Nephron (organoid): ENCODE data around the gene ZNF155.
A peak's percentile ranks its signal among the peaks of the same experiment; 100 is the strongest.

Experiments
- H3K27ac Mint-ChIP-seq, 3 experiments: 2 replicates each; pipeline ENCODE4 v1.8.0; 2020; ENCODE audit warnings: mixed read lengths in 3 of 3, mild to moderate bottlenecking in 2 of 3, moderate library complexity in 1 of 3
- H3K27me3 Mint-ChIP-seq: 2 replicates; pipeline ENCODE4 v1.8.0; 2021; ENCODE audit warnings: low read depth, mild to moderate bottlenecking, moderate library complexity, mixed read lengths
- H3K36me3 Mint-ChIP-seq: 2 replicates; pipeline ENCODE4 v1.8.0; 2020; ENCODE audit warnings: low read depth, mixed read lengths
- H3K4me1 Mint-ChIP-seq: 2 replicates; pipeline ENCODE4 v1.8.0; 2020; ENCODE audit warnings: mixed read lengths
- H3K4me3 Mint-ChIP-seq, 3 experiments: 2 replicates each; pipeline ENCODE4 v1.8.0; 2020; ENCODE audit warnings: mild to moderate bottlenecking in 3 of 3, mixed read lengths in 3 of 3, moderate library complexity in 2 of 3
- H3K9me3 Mint-ChIP-seq: 2 replicates; pipeline ENCODE4 v1.8.0; 2020; ENCODE audit warnings: mixed read lengths
- CTCF ChIP-seq, 3 experiments: fragments of 200-600 bp; sonication (generic); IDR thresholded peaks; one replicate each; pipeline ENCODE4 v1.5.0; 2021; ENCODE audit warnings: antibody characterized with exemption in 3 of 3; ENCODE audit not compliant: unreplicated experiment in 3 of 3

Gene ZNF155

GRCh38 chr19:43983912-43984686 is at the start of gene ZNF155:
Gene ZNF155 (plus strand): TSS chr19:43984188. CDS start chr19:43988544, 4,356 bp downstream.
- Mint-ChIP-seq H3K4me1 (no peaks in the 10 kb centered on the region), H3K27ac (peak within 1 kb of the TSS; percentile 65 to 89 (median 76)), H3K4me3 (peak within 1 kb of the TSS; percentile 93 to 99 (median 97)), H3K9me3 (peaks cover 28% of the 10 kb centered on the region), H3K27me3 (no peaks in the 10 kb centered on the region), H3K36me3 (peaks cover 41% of the 10 kb centered on the region)
- TF ChIP-seq CTCF (IDR thresholded peaks at IDR 0.05; ENCODE audit: unreplicated experiment in 3 of 3) = no peak

- H3K27me3 Mint-ChIP-seq = peaks cover 8% of the 10 kb centered on the region
- H3K9me3 Mint-ChIP-seq = peaks cover 6% of the 10 kb centered on the region
- TF ChIP-seq CTCF (IDR thresholded peaks at IDR 0.05; ENCODE audit: unreplicated experiment in 3 of 3) = no peak
- H3K4me1 Mint-ChIP-seq = peaks cover 17% of the 10 kb centered on the region
- H3K4me3 Mint-ChIP-seq = peak within 1 kb of the TSS; percentile 97 to 99 (median 98)
- peak within 1 kb of the TSS; percentile 97 to 98 (median 98) for H3K27ac Mint-ChIP-seq
- peaks cover 37% of the 10 kb centered on the region for H3K36me3 Mint-ChIP-seq
Observed at GRCh38 chr19:43934985-43935708, 48.8 kb upstream of the ZNF155 start, which contains the start of gene ZNF45. Gene ZNF45 (minus strand): TSS chr19:43935282. CDS start chr19:43922185, 13,097 bp downstream.

DNA sequence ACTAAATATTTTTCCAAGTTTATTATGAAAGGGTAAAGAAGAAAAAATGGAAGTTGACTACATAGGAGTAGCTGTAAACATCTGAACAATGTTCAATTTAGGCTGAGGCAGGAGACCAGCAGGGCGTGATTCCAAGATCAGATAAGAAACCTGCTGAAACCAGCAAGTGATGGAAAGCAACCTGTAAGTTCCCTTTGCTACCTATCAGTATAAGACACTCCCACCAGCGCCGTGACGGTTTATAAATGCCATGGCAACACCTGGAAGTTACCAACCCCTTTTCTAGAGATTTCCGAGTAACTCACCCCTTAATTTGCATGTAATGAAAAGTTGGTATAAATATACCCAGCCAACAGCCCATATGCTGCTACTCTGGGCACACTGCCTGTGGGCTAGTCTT is 47.8 kb upstream of the ZNF155 start:
- Mint-ChIP-seq H3K36me3 (peaks cover 27% of the 10 kb centered on the region), H3K27me3 (peaks cover 8% of the 10 kb centered on the region), H3K4me3 (peak overlapping the region; percentile 97 to 99 (median 98)), H3K9me3 (peaks cover 8% of the 10 kb centered on the region), H3K4me1 (peaks cover 17% of the 10 kb centered on the region), H3K27ac (no peak overlapping the region)
- TF ChIP-seq CTCF (IDR thresholded peaks at IDR 0.05; ENCODE audit: unreplicated experiment in 3 of 3) = no peak

DNA sequence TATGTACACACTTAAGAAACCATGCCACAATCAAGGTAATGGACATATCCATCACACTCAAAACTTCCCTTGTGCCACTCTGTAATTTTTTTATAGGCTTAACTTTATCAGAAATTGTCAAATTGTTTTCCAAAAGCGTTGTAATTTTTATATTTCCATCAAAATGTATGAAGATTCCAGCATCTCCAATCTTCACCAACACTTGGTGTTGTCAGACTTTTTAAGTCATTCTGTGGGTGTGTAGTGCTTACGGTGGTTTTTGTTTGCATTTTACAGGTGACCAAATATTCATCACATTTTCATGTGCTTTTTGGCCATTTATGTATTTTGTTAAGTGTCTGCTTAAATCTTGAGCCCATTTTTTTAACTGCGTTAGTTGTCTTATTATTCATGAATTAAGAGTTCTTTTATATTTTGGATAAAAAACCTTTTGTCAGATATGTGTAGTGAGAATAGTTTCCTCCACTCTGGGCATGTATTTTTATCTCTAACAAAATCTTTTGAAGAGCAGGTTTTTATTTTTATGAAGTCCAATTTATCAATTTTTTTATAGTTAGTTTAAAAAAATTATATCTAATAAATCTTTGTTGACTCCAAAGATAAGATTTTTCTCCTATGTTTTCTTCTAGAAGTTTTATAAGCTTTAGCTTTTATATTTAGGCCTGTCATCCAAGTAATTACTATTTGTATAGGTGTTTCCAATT is 44.3 kb upstream of the ZNF155 start:
- TF ChIP-seq CTCF (IDR thresholded peaks at IDR 0.05; ENCODE audit: unreplicated experiment in 3 of 3) = no peak
- Mint-ChIP-seq H3K27me3 (peaks cover 13% of the 10 kb centered on the region), H3K27ac (no peak overlapping the region), H3K9me3 (peaks cover 12% of the 10 kb centered on the region), H3K36me3 (no peaks in the 10 kb centered on the region), H3K4me3 (no peak overlapping the region), H3K4me1 (peaks cover 10% of the 10 kb centered on the region)

GRCh38 chr19:43940719-43941118 is 43.3 kb upstream of the ZNF155 start:
- Mint-ChIP-seq H3K27ac (no peak overlapping the region), H3K4me1 (no peaks in the 10 kb centered on the region), H3K4me3 (no peak overlapping the region), H3K9me3 (peaks cover 12% of the 10 kb centered on the region), H3K27me3 (peaks cover 14% of the 10 kb centered on the region), H3K36me3 (no peaks in the 10 kb centered on the region)
- TF ChIP-seq CTCF (IDR thresholded peaks at IDR 0.05; ENCODE audit: unreplicated experiment in 3 of 3) = no peak
